GM12873 (cell line): Measurements from ENCODE around the gene CRTAC1.

Experiments used
- CTCF ChIP-seq: IDR thresholded peaks from 2 replicates; pipeline ENCODE4 v1.5.1; 2012; ENCODE audit warnings: low read depth, mild to moderate bottlenecking, moderate library complexity, low read length, control low read depth; ENCODE audit not compliant: insufficient read depth; ENCODE audit errors: missing control alignments

The CRTAC1 gene

DNA sequence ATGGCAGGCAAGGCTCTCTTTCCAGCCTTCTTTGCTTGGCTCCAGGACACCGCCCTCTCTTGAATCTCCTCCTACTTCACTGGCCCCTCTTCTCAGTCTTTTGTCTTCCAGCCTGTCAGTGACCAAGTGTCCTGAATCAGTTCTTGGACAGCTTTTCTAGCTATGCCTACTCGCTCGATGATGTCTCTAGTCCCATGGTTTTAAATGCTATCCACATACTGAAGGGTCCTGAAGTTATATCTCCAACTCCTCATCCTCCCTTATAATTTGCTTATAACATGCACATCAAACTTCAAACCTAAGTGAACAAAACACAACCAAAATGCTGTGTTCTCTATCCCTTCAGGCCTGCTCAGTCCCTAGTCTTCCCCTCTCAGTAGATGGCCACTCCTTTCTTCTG lies 185.7 kb downstream of the CRTAC1 start:
- no peak for TF ChIP-seq CTCF

DNA sequence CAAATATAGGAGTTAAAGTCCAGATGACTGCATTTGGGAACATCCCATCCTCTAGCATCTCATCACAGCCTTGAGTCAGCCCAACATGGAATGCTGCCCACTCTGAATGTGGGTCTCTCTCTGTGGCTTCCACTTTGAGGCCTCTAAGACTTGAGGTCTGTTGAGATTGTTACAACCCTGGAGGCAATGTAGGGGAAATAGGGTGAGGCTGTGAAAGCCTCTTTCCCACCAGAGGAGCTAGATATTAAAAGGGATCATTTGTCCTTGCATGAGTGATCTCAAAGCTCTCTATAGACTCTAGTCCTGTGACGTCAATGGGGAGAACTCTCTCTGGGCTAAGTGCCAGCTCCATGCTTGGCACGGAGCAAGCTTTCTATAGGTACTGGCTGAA lies 187.1 kb downstream of the CRTAC1 start:
- TF ChIP-seq CTCF = no peak

DNA sequence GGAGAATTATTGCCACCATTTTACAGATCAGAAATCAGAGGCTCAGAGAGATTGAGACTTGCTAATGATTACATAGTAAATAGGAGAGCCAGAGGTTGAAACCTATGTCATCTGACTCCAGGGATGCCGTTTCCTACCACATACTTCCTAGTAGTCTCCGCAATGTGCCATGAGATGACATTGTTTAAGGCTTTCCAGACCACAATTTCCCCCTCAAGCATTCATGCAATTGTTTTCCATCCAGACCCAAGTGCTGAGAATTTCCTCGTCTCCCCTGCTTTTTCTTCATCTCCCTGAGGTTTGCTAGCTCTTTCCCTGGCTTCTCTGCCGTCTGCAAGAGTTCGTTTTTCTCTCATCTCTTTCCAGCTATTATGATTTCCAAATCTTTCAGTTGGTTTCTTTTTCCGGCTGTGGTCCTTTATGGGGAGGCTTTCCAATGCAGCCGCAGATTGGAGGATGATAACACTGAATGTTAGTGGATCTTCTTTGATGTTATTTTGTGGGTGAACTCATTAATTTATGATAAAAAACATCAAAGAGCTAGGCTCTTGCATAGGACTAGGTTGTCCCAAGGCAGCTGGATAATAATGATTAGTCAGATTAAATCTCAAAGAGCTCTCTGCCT lies 187.7 kb downstream of the CRTAC1 start:
- no peak for TF ChIP-seq CTCF

DNA sequence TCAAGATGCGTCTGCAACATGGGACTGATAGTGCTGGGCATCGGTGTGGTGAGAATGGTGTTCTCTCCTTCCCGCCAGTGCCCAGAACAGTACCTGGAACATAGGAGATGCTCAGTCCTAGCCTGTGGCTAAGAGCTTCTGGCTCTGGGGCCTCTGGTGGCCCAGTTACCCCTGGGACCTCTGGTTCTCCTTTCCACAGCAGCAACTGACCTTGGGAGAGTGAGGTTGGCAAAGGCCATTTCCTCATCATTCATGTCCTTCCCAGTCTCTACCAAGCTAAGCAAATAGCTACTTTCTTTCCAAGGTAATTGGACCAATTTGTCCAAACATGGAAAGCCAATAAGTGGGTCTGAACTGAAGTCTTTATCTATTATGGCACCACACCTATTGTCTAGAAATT lies 192.3 kb downstream of the CRTAC1 start:
- no peak for TF ChIP-seq CTCF

DNA sequence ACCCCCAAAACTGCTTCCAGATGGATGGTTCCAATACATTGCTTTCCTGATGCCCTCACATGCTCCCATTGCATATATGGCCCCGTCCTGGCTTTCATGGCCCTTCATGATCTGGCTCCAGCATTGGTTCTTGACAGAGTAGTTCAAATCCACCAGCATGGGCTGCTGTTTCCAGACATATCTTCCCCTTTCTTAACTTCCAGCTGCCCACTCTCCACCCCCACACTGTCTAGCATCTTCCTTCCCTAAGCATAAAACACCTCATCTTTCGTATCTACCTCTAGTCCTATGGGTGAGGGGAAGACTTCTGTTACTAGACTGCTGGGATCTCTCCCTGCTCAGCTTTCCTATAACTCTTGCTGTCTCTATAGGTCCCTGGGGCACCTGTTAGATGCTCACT lies 194.0 kb downstream of the CRTAC1 start:
- no peak for TF ChIP-seq CTCF

- no peak for TF ChIP-seq CTCF
These were observed 199.2 kb downstream of the CRTAC1 start for GRCh38 chr10:97831259-97831658.

DNA sequence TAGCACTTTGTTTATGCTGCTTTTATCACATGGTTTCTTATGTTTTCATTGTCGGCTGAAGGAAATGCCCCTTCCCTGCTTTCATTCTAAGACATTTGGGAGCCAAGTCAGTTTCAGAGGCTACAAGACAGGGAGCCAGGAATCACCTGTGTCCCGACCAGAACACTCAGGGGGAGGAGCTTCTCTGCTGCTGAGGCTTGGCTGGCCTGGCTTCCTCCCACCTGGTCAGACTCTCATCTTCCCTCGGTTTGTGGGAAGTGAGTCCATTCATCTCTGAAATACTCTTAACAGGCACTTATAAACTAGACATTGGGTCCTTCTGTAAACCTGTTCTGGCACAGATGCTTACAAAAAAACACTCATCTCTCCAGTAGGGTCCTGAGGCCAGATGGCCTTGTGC lies 200.4 kb downstream of the CRTAC1 start:
- no peak for TF ChIP-seq CTCF
